GM12874 (cell line): ENCODE data around the gene PSMB11.

Source experiments
- TF ChIP-seq, protein P1 (sequence below): IDR thresholded peaks from 2 replicates; pipeline ENCODE4 v1.5.1; 2011; ENCODE audit warnings: low read depth, mild to moderate bottlenecking, control low read depth, low read length, moderate library complexity; ENCODE audit not compliant: insufficient read depth

The PSMB11 gene

DNA sequence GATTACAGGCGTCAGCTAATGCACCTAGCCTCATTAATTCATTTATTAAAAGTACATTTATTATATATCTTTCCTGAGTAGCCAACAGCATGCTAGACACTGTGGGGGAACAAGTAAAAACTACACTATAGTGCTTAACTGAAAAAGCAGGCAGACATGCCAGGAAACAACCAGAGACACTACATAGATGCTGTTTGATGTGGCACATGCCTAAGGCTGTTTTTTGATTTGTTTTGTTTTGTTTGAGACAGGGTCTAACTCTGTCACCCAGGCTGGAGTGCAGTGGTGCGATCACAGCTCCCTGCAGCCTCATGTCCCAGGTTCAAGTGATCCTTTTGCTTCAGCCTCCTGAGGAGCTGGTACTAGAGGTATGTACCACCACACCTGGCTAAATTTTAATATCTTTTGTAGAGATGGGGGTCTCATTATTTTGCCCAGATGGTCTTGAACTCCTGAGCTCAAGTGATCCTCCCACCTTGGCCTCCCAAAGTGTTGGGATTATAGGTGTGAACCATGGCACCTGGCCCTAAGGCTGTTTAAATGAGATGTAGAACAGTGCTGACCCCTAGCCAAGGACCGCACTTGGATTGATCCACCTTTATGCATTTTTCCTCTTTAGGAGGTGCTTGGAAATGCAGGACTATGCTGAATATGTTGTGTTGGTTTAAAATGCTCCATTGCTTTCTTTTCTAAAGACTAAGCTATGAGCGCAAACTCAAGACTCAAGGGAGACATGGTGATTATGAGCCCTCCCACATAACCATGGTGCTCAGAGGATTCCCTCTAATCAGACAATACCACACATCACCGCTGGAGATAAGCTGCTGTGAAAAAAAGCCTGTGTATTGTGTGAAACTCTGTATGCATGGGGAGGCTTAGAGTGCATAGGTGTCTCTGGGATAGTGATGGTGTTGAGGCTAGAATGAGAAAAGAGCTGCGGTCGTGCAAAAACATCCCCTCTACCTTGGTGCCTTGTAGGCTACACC lies 21.6 kb upstream of the PSMB11 start:
- TF ChIP-seq, protein P1, sequence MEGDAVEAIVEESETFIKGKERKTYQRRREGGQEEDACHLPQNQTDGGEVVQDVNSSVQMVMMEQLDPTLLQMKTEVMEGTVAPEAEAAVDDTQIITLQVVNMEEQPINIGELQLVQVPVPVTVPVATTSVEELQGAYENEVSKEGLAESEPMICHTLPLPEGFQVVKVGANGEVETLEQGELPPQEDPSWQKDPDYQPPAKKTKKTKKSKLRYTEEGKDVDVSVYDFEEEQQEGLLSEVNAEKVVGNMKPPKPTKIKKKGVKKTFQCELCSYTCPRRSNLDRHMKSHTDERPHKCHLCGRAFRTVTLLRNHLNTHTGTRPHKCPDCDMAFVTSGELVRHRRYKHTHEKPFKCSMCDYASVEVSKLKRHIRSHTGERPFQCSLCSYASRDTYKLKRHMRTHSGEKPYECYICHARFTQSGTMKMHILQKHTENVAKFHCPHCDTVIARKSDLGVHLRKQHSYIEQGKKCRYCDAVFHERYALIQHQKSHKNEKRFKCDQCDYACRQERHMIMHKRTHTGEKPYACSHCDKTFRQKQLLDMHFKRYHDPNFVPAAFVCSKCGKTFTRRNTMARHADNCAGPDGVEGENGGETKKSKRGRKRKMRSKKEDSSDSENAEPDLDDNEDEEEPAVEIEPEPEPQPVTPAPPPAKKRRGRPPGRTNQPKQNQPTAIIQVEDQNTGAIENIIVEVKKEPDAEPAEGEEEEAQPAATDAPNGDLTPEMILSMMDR: no peak

DNA sequence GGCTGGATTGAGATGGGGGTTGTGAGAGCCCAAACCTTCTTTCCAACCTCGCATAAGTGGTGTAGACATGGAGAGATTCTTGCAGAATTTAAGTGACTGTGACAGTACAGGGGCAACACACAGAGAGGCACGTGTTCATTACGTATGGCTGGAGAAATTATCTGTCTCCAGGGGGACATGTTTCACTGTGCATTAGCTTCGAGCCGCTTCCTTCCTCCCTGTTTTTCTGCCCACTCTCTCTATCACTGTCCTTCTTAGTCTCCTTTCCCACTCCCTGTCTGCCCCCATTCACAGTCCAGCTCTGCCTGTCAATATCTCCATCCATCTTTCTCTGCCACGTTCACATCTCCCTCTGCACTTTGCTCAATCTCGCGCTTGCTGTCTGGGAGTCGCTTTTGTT lies 20.6 kb upstream of the PSMB11 start:
- TF ChIP-seq, protein P1: no peak

DNA sequence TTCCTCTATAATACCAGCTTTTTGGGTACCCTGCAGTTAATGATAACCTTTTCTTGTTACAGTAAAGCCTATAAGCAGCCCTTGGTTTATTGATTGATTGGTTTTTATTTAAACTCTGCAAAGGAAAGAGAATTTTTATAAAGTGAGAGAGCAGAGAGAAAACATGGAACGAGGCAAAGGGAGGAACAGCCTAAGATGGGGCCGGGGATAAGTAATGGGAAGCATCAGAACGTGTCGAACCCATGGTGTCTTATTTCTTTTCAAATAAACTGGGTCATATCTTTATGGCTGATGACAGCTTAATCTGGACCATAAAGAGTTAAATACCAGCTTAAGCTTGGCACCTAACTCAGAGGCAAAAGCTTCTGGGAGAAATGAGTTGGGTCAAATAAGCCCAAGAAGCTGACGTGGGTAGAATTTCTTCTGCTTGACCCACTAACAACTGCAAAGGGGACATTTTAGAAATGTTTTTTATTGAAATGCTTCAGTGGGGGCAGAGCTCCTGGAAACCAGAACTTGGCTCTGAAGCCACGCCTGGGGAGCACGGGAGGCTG lies 20.0 kb upstream of the PSMB11 start:
- TF ChIP-seq, protein P1: no peak

DNA sequence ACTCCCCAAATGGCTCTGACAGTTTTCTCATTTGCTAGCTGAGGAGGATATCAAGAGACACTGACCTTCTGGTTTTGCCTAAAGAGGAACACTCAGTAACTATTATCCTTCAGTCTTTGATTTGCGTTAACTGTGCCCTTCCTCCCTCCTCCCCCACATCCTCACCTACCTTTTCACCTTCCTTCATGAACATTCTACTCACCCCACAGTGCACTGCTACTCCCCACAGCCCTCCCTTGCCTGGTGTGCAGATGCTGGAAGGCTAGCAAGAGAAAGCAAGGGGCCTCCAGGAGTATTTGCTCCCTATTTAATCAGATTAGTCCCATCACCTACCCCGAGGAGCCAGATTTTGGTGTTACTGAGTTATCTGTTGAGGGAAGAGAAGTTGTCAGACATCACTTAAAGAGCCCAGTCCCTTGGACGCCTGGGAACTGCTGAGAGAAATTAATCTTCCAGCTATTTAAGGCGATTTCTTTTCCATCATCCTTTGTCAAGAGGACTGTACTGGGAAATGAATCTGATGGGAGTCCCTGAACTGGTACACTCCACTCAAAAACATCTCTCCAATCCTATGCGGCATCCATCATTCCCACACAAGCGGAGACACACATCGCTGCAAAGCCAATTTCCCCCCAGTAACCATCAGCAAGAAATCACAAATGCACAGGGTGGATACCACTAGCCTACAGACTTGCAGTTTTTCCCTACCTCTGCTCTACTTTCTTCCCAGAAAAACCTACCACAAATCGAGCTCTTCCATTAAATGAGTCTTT lies 18.8 kb upstream of the PSMB11 start:
- TF ChIP-seq, protein P1: no peak

DNA sequence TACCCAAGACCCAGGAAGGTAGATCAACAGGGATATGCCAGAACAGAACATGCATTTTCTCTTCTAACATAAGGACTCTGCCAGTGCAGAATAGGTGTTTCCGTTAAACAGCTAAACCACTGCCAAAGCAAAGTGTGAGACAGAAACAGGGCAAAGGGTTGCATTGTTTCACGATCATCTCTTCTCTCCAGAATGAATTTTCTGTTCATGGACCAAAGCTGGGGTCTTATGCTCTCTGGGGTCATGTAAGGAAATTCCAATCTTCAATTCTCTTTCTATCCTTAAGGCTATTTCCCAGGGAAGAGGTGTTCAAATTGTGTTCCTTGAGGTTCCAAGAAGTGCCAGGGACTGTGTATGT lies 18.2 kb upstream of the PSMB11 start:
- TF ChIP-seq, protein P1: no peak

DNA sequence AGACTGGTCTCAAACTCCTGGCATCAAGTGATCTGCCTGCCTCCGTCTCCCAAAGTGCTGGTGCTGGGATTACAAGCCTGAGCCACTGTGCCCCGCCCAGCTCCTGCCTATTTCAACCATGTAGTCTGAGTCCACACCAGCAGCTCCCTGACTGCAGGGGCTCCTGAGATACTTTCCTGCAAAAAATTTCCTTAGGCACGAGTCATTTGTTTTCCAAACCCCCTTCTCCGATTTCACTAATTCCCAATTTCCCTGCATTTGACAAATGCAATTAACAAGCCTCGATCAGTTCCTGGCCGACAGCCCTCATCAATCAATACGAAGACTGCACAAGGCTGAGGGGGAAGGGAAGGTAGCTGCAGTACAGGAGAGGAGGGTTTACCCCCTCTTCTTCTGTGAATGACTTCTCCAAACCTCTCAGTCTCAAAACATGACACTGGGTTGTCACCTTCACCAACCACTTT lies 17.4 kb upstream of the PSMB11 start:
- TF ChIP-seq, protein P1: no peak
